IMR-90 (cell line): ENCODE measurements around the gene CACNA2D4.

Experiments used
- BHLHE40 ChIP-seq: fragments of 150-350 bp; IDR thresholded peaks from 2 replicates; pipeline ENCODE4 v1.6.1; 2016; ENCODE audit warnings: mild to moderate bottlenecking, low read depth, low read length
- FOS ChIP-seq: fragments of 150-350 bp; IDR thresholded peaks from 2 replicates; pipeline ENCODE4 v1.6.1; 2016; ENCODE audit warnings: low read depth, low read length
- MAFK ChIP-seq: IDR thresholded peaks from 2 replicates; pipeline ENCODE4 v1.6.1; 2012; ENCODE audit warnings: low read depth, low read length, improper control_type of control experiment
- MAZ ChIP-seq: IDR thresholded peaks from 2 replicates; pipeline ENCODE4 v1.6.1; 2012; ENCODE audit warnings: low read depth, mild to moderate bottlenecking, low read length, improper control_type of control experiment, moderate library complexity, borderline replicate concordance
- POLR2A ChIP-seq: IDR thresholded peaks from 2 replicates; pipeline ENCODE4 v1.6.1; 2012; ENCODE audit warnings: mild to moderate bottlenecking, low read depth, low read length
- RAD21 ChIP-seq: IDR thresholded peaks from 2 replicates; pipeline ENCODE4 v1.6.1; 2012; ENCODE audit warnings: low read length, improper control_type of control experiment
- RCOR1 ChIP-seq: IDR thresholded peaks from 2 replicates; pipeline ENCODE4 v1.6.1; 2012; ENCODE audit warnings: mild to moderate bottlenecking, low read length, improper control_type of control experiment; ENCODE audit not compliant: insufficient replicate concordance
- TF ChIP-seq, protein P1 (sequence below): conservative IDR thresholded peaks from 2 replicates; pipeline ENCODE4 v1.5.1; 2012; ENCODE audit warnings: mild to moderate bottlenecking, low read depth, low read length, improper control_type of control experiment
- TF ChIP-seq, protein P2 (sequence below): fragments of 150-350 bp; IDR thresholded peaks from 2 replicates; pipeline ENCODE4 v1.6.1; 2016; ENCODE audit warnings: low read depth, mild to moderate bottlenecking, low read length, moderate library complexity, borderline replicate concordance
- TF ChIP-seq, protein P3 (sequence below): fragments of 150-350 bp; IDR thresholded peaks from 2 replicates; pipeline ENCODE4 v1.6.1; 2017; ENCODE audit warnings: mild to moderate bottlenecking, antibody characterized with exemption, low read length, low read depth

DNA sequence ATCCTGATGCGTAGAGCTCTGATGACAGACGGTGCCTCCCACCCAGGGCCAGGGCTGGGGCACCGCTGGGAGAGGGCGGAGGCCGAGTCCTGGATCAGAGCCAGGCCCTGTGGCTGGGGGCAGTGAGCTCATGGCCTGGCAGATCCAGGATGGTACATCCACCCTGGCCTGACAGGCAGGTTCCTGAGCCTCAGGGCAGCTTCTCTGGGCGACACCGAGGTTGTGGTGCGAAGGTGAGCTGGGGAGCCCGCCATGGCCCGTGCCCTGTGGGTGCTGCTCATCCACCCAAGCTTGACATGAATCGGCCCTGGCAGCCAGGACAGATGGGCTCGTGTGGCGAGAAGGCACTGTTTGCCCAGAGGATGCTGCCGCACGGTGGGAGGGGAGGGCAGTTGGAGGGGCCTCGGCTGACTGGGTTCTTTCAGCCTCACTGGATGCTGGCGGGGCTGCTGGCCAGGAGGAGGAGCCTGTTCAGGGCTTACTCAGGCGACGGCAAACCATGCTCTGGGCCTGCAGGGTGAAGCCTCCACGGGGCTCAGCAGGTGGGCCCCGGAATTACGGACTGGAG lies 81.5 kb downstream of the CACNA2D4 start:
- TF ChIP-seq, protein P1, sequence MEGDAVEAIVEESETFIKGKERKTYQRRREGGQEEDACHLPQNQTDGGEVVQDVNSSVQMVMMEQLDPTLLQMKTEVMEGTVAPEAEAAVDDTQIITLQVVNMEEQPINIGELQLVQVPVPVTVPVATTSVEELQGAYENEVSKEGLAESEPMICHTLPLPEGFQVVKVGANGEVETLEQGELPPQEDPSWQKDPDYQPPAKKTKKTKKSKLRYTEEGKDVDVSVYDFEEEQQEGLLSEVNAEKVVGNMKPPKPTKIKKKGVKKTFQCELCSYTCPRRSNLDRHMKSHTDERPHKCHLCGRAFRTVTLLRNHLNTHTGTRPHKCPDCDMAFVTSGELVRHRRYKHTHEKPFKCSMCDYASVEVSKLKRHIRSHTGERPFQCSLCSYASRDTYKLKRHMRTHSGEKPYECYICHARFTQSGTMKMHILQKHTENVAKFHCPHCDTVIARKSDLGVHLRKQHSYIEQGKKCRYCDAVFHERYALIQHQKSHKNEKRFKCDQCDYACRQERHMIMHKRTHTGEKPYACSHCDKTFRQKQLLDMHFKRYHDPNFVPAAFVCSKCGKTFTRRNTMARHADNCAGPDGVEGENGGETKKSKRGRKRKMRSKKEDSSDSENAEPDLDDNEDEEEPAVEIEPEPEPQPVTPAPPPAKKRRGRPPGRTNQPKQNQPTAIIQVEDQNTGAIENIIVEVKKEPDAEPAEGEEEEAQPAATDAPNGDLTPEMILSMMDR: no peak
- TF ChIP-seq, protein P2, sequence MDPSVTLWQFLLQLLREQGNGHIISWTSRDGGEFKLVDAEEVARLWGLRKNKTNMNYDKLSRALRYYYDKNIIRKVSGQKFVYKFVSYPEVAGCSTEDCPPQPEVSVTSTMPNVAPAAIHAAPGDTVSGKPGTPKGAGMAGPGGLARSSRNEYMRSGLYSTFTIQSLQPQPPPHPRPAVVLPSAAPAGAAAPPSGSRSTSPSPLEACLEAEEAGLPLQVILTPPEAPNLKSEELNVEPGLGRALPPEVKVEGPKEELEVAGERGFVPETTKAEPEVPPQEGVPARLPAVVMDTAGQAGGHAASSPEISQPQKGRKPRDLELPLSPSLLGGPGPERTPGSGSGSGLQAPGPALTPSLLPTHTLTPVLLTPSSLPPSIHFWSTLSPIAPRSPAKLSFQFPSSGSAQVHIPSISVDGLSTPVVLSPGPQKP: no peak
- no peak for TF ChIP-seq POLR2A
- no peak for TF ChIP-seq BHLHE40
- no peak for TF ChIP-seq FOS
- TF ChIP-seq, protein P3, sequence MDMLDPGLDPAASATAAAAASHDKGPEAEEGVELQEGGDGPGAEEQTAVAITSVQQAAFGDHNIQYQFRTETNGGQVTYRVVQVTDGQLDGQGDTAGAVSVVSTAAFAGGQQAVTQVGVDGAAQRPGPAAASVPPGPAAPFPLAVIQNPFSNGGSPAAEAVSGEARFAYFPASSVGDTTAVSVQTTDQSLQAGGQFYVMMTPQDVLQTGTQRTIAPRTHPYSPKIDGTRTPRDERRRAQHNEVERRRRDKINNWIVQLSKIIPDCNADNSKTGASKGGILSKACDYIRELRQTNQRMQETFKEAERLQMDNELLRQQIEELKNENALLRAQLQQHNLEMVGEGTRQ: no peak
- TF ChIP-seq MAZ: no peak
- TF ChIP-seq MAFK: no peak
- TF ChIP-seq RCOR1: no peak
- TF ChIP-seq RAD21: no peak
